OCI-LY7 (cell line): ENCODE results near the gene SELENOH. TPM values are rescaled to one million over a fixed set of nuclear protein-coding genes. Genes with fewer than 3 reads are reported as not detected.

Source experiments
- BruUV-seq: library from RNA; stranded (reverse); fragments of 400-500 nt; replicated peaks from 2 replicates; lab custom pipeline; 2021; lab: Mats Ljungman, UMichigan
- CTCF ChIA-PET: fragments of 300-600 bp; sonication (Branson Sonifier 250); formaldehyde crosslinking; loops from one replicate; lab custom pipeline; 2022; ENCODE audit warnings: antibody characterized with exemption; ENCODE audit not compliant: unreplicated experiment; lab: Charles Lee
- POLR2A ChIA-PET: fragments of 300-600 bp; sonication (Branson Sonifier 250); formaldehyde crosslinking; loops from one replicate; lab custom pipeline; 2022; ENCODE audit warnings: antibody characterized with exemption; lab: Charles Lee
- DNase-seq: peaks from one replicate; pipeline ENCODE4 v3.0.0-alpha.2; 2015; ENCODE audit warnings: low spot score
- H2AFZ ChIP-seq: fragments of 200-600 bp; sonication (generic), shearing (Covaris generic); 2 replicates; pipeline ENCODE4 v1.6.1; 2014; ENCODE audit warnings: mild to moderate bottlenecking, antibody characterized with exemption, low read length, moderate library complexity
- H3K27ac ChIP-seq: fragments of 200-600 bp; sonication (generic); 2 replicates; pipeline ENCODE4 v1.5.1; 2014; ENCODE audit warnings: mixed run types, low read depth, mild to moderate bottlenecking, moderate library complexity, low read length, inconsistent platforms; ENCODE audit not compliant: poor library complexity, severe bottlenecking
- H3K36me3 ChIP-seq: fragments of 200-600 bp; sonication (generic); 2 replicates; pipeline ENCODE4 v1.6.1; 2014; ENCODE audit warnings: mild to moderate bottlenecking, antibody characterized with exemption, low read length, moderate library complexity, mixed read lengths; ENCODE audit not compliant: insufficient read depth
- H3K4me1 ChIP-seq: fragments of 200-600 bp; sonication (generic); 2 replicates; pipeline ENCODE4 v1.5.1; 2014; ENCODE audit warnings: mild to moderate bottlenecking, low read length; ENCODE audit not compliant: insufficient read depth, poor library complexity, severe bottlenecking
- H3K4me2 ChIP-seq: fragments of 200-600 bp; sonication (generic); 2 replicates; pipeline ENCODE4 v1.6.1; 2014; ENCODE audit warnings: mild to moderate bottlenecking, low read length
- H3K4me3 ChIP-seq: fragments of 200-600 bp; sonication (generic); 2 replicates; pipeline ENCODE4 v1.5.1; 2014; ENCODE audit warnings: mild to moderate bottlenecking, low read depth, low read length; ENCODE audit not compliant: poor library complexity, severe bottlenecking
- H3K79me2 ChIP-seq: fragments of 200-600 bp; sonication (generic); 2 replicates; pipeline ENCODE4 v1.6.1; 2016; ENCODE audit warnings: low read depth, mild to moderate bottlenecking, low read length, moderate library complexity, mixed read lengths; ENCODE audit not compliant: insufficient read depth
- H3K9me2 ChIP-seq: fragments of 200-600 bp; sonication (generic); 2 replicates; pipeline ENCODE4 v1.6.1; 2016; ENCODE audit warnings: mild to moderate bottlenecking, low read length, mixed read lengths; ENCODE audit not compliant: insufficient read depth
- H3K9me3 ChIP-seq: fragments of 200-600 bp; sonication (generic); 2 replicates; pipeline ENCODE4 v1.6.1; 2014; ENCODE audit warnings: mild to moderate bottlenecking, mixed run types, low read length, mixed read lengths
- H4K20me1 ChIP-seq: fragments of 200-600 bp; sonication (generic); 2 replicates; pipeline ENCODE4 v1.6.1; 2014; ENCODE audit warnings: mild to moderate bottlenecking, antibody characterized with exemption, low read length, moderate library complexity, mixed read lengths; ENCODE audit not compliant: insufficient read depth
- EZH2phosphoT487 ChIP-seq: fragments of 200-600 bp; sonication (generic); IDR thresholded peaks from 2 replicates; pipeline ENCODE4 v1.6.1; 2018; ENCODE audit warnings: low read depth, borderline replicate concordance, mild to moderate bottlenecking, mixed run types, antibody characterized with exemption, low read length, moderate library complexity, mixed read lengths
- intact Hi-C: fragments of 100-400 bp; cut with micrococcal nuclease; formaldehyde crosslinking; loops from one replicate; pipeline ENCODE4 v1.10.0; 2022; ENCODE audit not compliant: unreplicated experiment
- total RNA-seq, 2 experiments: library from RNA; depleted of rRNA in 1 of 2; stranded (reverse); fragments of >200 nt in 1 of 2; shearing (Covaris generic) in 1 of 2; gene quantifications; 2 replicates each; pipeline ENCODE4 v1.2.3, GENCODE V29; 2014 to 2022
- TF ChIP-seq, protein P1 (sequence below): fragments of 200-600 bp; sonication (generic); conservative IDR thresholded peaks from 2 replicates; pipeline ENCODE4 v1.5.1; 2014; ENCODE audit warnings: mild to moderate bottlenecking, antibody characterized with exemption, low read length, moderate library complexity, mixed read lengths

SELENOH gene
- total RNA-seq, 2 experiments from 2014 or later, result 169 to 181 TPM

DNA sequence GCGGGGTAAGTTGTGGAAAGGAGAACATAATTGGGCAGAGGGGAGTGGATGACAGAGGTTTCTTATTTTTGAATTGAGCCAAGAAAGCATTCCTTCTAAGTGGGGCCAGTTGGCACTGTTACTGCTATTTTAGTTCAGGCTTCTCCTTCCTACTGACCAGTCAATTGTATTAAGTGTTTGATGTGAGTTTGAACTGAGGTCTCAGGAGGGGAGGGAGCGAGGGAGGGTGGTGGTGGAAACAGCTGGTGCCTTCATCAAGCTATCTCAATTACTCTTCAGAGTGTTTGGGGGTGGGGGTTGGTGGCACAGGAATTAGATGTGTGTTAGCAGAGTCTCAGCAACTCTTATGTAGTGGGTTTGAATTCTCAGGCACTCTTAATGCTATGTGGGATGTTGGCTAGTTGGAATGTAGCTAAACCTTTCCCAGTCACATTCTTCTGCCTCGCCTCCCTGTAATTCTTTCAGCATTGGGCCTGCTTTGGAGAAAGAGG is 34.8 kb downstream of the SELENOH start:
- ChIA-PET CTCF (no interaction called here), POLR2A (no interaction called here)
- no peak for TF ChIP-seq EZH2phosphoT487
- TF ChIP-seq, protein P1, sequence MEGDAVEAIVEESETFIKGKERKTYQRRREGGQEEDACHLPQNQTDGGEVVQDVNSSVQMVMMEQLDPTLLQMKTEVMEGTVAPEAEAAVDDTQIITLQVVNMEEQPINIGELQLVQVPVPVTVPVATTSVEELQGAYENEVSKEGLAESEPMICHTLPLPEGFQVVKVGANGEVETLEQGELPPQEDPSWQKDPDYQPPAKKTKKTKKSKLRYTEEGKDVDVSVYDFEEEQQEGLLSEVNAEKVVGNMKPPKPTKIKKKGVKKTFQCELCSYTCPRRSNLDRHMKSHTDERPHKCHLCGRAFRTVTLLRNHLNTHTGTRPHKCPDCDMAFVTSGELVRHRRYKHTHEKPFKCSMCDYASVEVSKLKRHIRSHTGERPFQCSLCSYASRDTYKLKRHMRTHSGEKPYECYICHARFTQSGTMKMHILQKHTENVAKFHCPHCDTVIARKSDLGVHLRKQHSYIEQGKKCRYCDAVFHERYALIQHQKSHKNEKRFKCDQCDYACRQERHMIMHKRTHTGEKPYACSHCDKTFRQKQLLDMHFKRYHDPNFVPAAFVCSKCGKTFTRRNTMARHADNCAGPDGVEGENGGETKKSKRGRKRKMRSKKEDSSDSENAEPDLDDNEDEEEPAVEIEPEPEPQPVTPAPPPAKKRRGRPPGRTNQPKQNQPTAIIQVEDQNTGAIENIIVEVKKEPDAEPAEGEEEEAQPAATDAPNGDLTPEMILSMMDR, result no peak
- no peak overlapping the region for H2AFZ ChIP-seq
- no peak overlapping the region for H3K4me3 ChIP-seq
- H4K20me1 ChIP-seq, result no peaks in the 10 kb centered on the region; the same call in 1 of the 2 replicates
- H3K4me2 ChIP-seq, result no peak overlapping the region
- H3K9me3 ChIP-seq, result no peaks in the 10 kb centered on the region
- no peaks in the 10 kb centered on the region for H3K79me2 ChIP-seq
- no peak overlapping the region for H3K27ac ChIP-seq
- DNase-seq, result no peak
- intact Hi-C loops, result no loop called here
- no TSS peak for BruUV-seq
- H3K4me1 ChIP-seq, result no peaks in the 10 kb centered on the region
- no peaks in the 10 kb centered on the region for H3K9me2 ChIP-seq
- no peaks in the 10 kb centered on the region for H3K36me3 ChIP-seq

- Histone ChIP-seq H3K79me2 (no peaks in the 10 kb centered on the region), H3K4me3 (no peak overlapping the region), H3K27ac (no peak overlapping the region), H3K4me1 (no peaks in the 10 kb centered on the region), H3K4me2 (no peak overlapping the region), H2AFZ (no peak overlapping the region), H3K36me3 (no peaks in the 10 kb centered on the region), H3K9me3 (no peaks in the 10 kb centered on the region), H3K9me2 (no peaks in the 10 kb centered on the region), H4K20me1 (no peaks in the 10 kb centered on the region; the same call in 1 of the 2 replicates)
- TF ChIP-seq, protein P1, result no peak
- TF ChIP-seq EZH2phosphoT487, result no peak
- POLR2A ChIA-PET, result no interaction called here
- CTCF ChIA-PET, result no interaction called here
- intact Hi-C loops, result no loop called here
- BruUV-seq, result no TSS peak
- no peak for DNase-seq
Observed at GRCh38 chr11:57776577-57777210, 35.4 kb downstream of the SELENOH start.

- H3K9me2 ChIP-seq, result no peaks in the 10 kb centered on the region
- H3K4me2 ChIP-seq, result no peak overlapping the region
- no peaks in the 10 kb centered on the region for H3K79me2 ChIP-seq
- intact Hi-C loops, result no loop called here
- DNase-seq, result no peak
- H4K20me1 ChIP-seq, result no peaks in the 10 kb centered on the region; the same call in 1 of the 2 replicates
- TF ChIP-seq, protein P1, result no peak
- no peak for TF ChIP-seq EZH2phosphoT487
- H3K9me3 ChIP-seq, result no peaks in the 10 kb centered on the region
- H2AFZ ChIP-seq, result no peak overlapping the region
- no peak overlapping the region for H3K4me3 ChIP-seq
- H3K36me3 ChIP-seq, result no peaks in the 10 kb centered on the region
- no peak overlapping the region for H3K27ac ChIP-seq
- no TSS peak for BruUV-seq
- no peaks in the 10 kb centered on the region for H3K4me1 ChIP-seq
- CTCF ChIA-PET, result no interaction called here
- POLR2A ChIA-PET, result interaction anchor here (1.1 to 1.5 kb wide), 3 partner anchors 7 to 15 kb away, joined by 3 to 10 read pairs (median 4); no protein-coding TSS in a partner anchor
Observed at GRCh38 chr11:57777969-57778317, 36.7 kb downstream of the SELENOH start.
